Mesothelial cell of epicardium (in vitro differentiated cells): Measurements from ENCODE around the gene DLGAP1. TPM values are rescaled to one million over a fixed set of nuclear protein-coding genes. Genes with fewer than 3 reads are reported as not detected.

Source experiments
- DNase-seq, 2 experiments: peaks; one replicate each; pipeline ENCODE4 v3.0.0; 2021; ENCODE audit warnings: low spot score in 2 of 2; ENCODE audit not compliant: unreplicated experiment in 2 of 2
- H3K27ac Mint-ChIP-seq: 2 replicates; pipeline ENCODE4 v1.8.0; 2021; ENCODE audit warnings: mixed read lengths
- H3K27me3 Mint-ChIP-seq: 2 replicates; pipeline ENCODE4 v1.8.0; 2021; ENCODE audit warnings: low read depth, mixed read lengths
- H3K36me3 Mint-ChIP-seq: 2 replicates; pipeline ENCODE4 v1.8.0; 2021; ENCODE audit warnings: mixed read lengths
- H3K4me1 Mint-ChIP-seq: 2 replicates; pipeline ENCODE4 v1.8.0; 2021; ENCODE audit warnings: mixed read lengths
- H3K4me3 Mint-ChIP-seq: 2 replicates; pipeline ENCODE4 v1.8.0; 2021; ENCODE audit warnings: mild to moderate bottlenecking, moderate library complexity, mixed read lengths
- H3K9me3 Mint-ChIP-seq: 2 replicates; pipeline ENCODE4 v1.8.0; 2021; ENCODE audit warnings: mixed read lengths
- CTCF ChIP-seq: fragments of 200-600 bp; sonication (generic); IDR thresholded peaks from one replicate; pipeline ENCODE4 v1.5.0; 2021; ENCODE audit warnings: antibody characterized with exemption; ENCODE audit not compliant: unreplicated experiment
- total RNA-seq: library from RNA; stranded (reverse); gene quantifications from 3 replicates; pipeline ENCODE4 v1.2.1, GENCODE V29; 2021

Gene DLGAP1
- total RNA-seq, 1 donor from 2014 or later, result 4.6 TPM

- Mint-ChIP-seq H3K4me1 (peaks cover 5% of the 10 kb centered on the region), H3K27ac (no peak overlapping the region), H3K27me3 (no peaks in the 10 kb centered on the region), H3K9me3 (peaks cover 23% of the 10 kb centered on the region), H3K4me3 (no peak overlapping the region), H3K36me3 (peaks cover 4% of the 10 kb centered on the region)
- DNase-seq, result no peak
- TF ChIP-seq CTCF, result no peak
Measured at GRCh38 chr18:3855966-3856365, 599.1 kb downstream of the DLGAP1 start.

GRCh38 chr18:3852321-3852720 is 602.8 kb downstream of the DLGAP1 start:
- Mint-ChIP-seq H3K4me3 (no peak overlapping the region), H3K27ac (no peak overlapping the region), H3K36me3 (peaks cover 4% of the 10 kb centered on the region), H3K27me3 (no peaks in the 10 kb centered on the region), H3K9me3 (peaks cover 19% of the 10 kb centered on the region), H3K4me1 (no peaks in the 10 kb centered on the region)
- TF ChIP-seq CTCF, result no peak
- no peak for DNase-seq

GRCh38 chr18:3851159-3851558 is 603.9 kb downstream of the DLGAP1 start:
- Mint-ChIP-seq H3K4me1 (no peaks in the 10 kb centered on the region), H3K4me3 (no peak overlapping the region), H3K27me3 (no peaks in the 10 kb centered on the region), H3K9me3 (peaks cover 18% of the 10 kb centered on the region), H3K36me3 (peaks cover 4% of the 10 kb centered on the region), H3K27ac (no peak overlapping the region)
- TF ChIP-seq CTCF, result no peak
- DNase-seq, result no peak

- DNase-seq, result no peak
- Mint-ChIP-seq H3K4me1 (peaks cover 4% of the 10 kb centered on the region), H3K27me3 (no peaks in the 10 kb centered on the region), H3K9me3 (peaks cover 14% of the 10 kb centered on the region), H3K4me3 (no peak overlapping the region), H3K36me3 (peaks cover 4% of the 10 kb centered on the region), H3K27ac (no peak overlapping the region)
- no peak for TF ChIP-seq CTCF
Measured at GRCh38 chr18:3848316-3848715, 606.8 kb downstream of the DLGAP1 start.

- TF ChIP-seq CTCF, result no peak
Measured at GRCh38 chr18:3845161-3845560, 609.9 kb downstream of the DLGAP1 start.

GRCh38 chr18:3842844-3843243 is 612.3 kb downstream of the DLGAP1 start:
- Mint-ChIP-seq H3K4me3 (no peak overlapping the region), H3K27me3 (no peaks in the 10 kb centered on the region), H3K36me3 (no peaks in the 10 kb centered on the region), H3K27ac (no peak overlapping the region), H3K4me1 (peaks cover 9% of the 10 kb centered on the region), H3K9me3 (no peaks in the 10 kb centered on the region)
- DNase-seq, result no peak
- TF ChIP-seq CTCF, result no peak

More at GRCh38 chr18:3845161-3845560, 609.9 kb downstream of the DLGAP1 start:
- DNase-seq, result no peak
- Mint-ChIP-seq H3K36me3 (no peaks in the 10 kb centered on the region), H3K4me3 (no peak overlapping the region), H3K4me1 (peaks cover 4% of the 10 kb centered on the region), H3K27ac (no peak overlapping the region), H3K27me3 (no peaks in the 10 kb centered on the region), H3K9me3 (no peaks in the 10 kb centered on the region)
